ENCODE data around the gene MYO15B. TPM values are rescaled to one million over a fixed set of nuclear protein-coding genes. Genes with fewer than 3 reads are reported as not detected.

Gene MYO15B
- total RNA-seq, 4 donors from 2014 or later, result 51.5 to 191 (median 73.5) TPM

DNA sequence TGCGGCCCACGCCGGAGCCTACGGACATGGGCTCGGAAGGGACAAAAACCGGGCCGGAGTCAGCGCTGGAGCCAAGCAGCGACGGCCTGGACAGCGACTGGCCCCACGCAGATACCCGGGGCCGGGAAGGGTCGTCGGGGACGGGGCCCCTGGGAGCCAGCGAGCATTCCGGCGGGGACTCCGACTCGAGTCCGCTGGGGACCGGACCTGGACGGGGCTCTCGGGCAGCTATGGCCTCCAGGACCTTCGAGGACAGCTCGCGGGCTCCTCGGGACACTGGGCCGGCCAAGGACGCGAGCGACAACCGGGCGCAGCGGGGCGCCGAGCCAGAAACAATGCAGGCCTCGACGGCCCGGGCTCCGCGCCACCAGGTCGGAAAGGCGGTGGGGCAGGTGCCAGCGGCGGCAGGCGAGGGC lies 1.0 kb downstream of the MYO15B start:
- TF ChIP-seq, protein P1, sequence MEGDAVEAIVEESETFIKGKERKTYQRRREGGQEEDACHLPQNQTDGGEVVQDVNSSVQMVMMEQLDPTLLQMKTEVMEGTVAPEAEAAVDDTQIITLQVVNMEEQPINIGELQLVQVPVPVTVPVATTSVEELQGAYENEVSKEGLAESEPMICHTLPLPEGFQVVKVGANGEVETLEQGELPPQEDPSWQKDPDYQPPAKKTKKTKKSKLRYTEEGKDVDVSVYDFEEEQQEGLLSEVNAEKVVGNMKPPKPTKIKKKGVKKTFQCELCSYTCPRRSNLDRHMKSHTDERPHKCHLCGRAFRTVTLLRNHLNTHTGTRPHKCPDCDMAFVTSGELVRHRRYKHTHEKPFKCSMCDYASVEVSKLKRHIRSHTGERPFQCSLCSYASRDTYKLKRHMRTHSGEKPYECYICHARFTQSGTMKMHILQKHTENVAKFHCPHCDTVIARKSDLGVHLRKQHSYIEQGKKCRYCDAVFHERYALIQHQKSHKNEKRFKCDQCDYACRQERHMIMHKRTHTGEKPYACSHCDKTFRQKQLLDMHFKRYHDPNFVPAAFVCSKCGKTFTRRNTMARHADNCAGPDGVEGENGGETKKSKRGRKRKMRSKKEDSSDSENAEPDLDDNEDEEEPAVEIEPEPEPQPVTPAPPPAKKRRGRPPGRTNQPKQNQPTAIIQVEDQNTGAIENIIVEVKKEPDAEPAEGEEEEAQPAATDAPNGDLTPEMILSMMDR (IDR thresholded peaks at IDR 0.05; ENCODE audit: low read depth), result no peak

DNA sequence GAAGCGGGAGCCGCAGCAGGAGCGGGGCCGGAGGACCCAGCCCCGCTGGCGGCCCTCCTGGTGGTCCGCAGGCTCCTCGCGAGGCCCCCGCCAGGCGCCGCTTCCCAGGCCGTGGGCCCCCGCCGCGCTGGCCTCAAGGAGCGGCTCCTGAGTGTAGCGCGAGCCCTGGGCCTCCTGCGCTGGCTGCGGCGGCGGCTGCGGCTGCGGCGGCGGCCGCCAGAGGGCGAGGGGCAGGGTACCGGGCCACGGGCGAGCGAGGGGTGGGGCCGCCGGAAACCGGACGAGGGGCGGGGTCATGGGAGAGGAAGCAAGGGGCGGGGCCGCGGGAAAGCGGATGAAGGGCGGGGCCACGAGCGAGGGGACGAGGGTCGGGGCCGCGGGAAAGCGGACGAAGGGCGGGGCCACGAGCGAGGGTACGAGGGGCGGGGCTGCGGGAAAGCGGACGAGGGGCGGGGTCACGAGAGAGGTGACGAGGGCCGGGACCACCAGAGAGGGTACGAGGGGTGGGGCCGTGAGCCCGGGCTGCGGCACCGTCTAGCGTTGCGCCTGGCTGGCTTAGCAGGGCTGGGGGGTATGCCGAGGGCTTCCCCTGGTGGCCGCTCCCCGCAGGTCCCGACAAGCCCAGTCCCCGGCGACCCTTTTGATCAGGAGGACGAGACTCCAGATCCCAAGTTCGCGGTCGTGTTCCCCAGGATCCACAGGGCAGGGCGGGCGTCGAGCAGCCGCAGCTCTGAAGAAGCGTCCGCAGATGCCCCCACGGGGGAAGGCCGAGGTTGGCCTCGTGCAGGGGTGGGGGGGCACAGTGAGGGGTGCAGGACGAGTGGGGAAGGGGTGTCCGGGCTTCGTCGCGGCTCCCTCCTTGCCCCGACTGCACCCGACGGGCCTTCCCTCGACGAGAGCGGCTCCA lies 1.7 kb downstream of the MYO15B start:
- TF ChIP-seq, protein P1 (IDR thresholded peaks at IDR 0.05; ENCODE audit: low read depth), result no peak

DNA sequence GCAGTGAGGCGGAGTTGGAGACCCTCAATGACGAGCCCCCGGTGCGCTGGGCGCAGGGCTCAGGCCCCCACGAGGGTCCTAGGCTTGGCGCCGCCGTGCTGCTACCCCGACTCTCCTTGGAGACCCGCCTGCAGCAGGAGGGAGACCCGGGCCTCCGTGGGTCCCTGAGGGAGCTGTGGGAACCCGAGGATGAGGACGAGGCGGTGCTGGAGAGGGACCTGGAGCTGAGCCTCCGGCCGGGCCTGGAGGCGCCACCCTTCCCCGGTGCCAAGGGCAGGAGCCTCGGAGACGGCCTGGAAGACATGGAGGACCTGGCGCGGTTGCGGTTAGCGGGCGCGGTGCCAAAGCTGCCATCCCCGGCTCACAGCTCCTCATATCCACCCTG lies 2.3 kb downstream of the MYO15B start:
- TF ChIP-seq, protein P1 (IDR thresholded peaks at IDR 0.05; ENCODE audit: low read depth), result no peak

DNA sequence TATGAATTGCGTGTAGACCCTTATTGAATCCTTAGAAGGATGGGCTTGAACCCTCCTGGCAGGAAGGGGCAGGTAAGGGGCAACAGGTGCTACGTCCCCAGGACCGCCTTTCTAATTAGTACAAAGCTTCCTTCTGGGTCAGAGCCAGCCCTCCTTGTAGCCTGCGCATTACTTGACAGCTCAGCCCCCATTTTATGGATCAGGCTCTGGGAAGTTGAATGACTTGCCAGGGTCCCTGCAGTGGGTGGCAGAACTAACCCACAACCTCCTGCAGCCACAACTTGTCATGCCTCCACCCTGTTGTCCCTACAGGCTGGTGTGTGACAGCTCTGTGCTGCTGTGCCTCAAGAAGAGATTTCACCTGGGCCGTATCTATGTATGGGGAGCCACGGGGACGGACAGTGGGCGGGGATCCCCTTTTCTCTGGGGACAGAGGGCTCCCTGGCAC lies 2.7 kb downstream of the MYO15B start:
- TF ChIP-seq, protein P1 (IDR thresholded peaks at IDR 0.05; ENCODE audit: low read depth), result no peak

DNA sequence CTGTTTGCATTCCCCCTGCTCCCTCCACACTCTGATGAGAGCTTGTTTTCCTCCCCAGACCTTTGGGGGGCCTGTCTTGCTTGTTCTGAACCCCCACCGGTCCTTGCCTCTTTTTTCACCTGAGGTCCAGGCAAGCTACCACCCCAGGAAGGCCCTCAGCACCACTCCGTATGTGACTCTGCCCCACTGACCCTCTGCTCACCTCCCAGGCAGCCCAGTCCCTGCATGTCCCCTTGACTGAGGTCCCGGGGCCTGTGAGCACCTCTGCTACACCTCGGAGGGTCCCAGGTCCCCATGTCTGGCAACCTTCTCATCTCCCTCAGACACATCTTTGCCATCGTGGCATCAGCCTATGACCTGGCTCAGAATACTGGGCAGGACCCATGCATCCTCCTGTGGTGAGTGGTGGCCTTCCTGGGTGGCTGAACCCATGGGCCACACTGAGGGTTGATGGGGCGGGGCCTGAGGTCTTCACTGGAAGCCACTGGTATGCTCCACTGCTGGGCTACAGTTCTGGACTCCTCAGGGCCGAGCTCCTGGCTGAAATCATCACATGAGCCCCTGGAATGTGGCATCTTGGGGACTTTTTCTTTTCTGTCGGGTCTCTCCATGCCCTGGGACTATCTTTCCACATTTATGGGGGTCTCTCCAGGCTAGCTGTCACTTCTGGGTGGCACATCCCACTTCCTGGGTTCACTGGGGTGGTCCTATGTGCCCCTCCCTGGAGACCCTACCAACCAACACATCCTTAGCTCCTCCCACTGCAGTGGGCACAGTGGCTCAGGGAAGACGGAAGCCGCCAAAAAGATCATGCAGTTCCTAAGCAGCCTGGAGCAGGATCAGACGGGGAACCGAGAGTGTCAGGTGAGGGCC lies 3.5 kb downstream of the MYO15B start:
- TF ChIP-seq, protein P1 (IDR thresholded peaks at IDR 0.05; ENCODE audit: low read depth), result no peak

DNA sequence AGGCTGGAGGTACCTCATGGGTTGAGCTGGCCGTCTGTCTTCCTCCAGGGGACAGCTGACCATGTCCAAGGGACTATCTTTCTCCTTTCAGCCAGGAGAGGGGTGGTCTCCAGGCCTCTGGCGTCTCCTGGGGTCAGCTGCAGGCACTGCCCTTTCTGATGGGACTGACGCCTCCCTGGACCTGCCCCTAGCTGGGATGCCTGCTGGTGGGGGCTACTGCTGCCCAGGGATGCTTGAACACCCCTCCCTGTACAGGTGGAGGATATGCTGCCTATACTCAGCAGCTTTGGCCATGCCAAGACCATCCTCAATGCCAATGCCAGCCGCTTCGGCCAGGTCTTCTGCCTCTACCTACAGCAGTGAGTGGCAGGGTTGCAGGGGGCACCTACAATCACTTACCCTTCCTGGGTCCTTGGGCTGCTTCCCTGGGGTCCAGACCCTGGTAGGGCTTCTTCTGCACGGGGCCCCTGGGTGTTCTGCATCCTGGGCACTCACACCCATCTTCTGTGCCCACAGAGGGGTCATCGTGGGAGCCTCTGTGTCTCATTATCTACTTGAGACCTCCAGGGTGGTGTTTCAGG lies 4.2 kb downstream of the MYO15B start:
- TF ChIP-seq, protein P1 (IDR thresholded peaks at IDR 0.05; ENCODE audit: low read depth), result no peak

Data from subcutaneous adipose tissue (tissue), 4 donors.